Measurements from ENCODE around the gene PROB1. TPM values are rescaled to one million over a fixed set of nuclear protein-coding genes. Genes with fewer than 3 reads are reported as not detected.

The PROB1 gene
- total RNA-seq, 1 experiment from 2014 or later = 1.9 TPM

- no TSS peak for BruUV-seq (replicated peaks)
- Mint-ChIP-seq H3K27me3 (ENCODE audit: unreplicated experiment) (no peaks in the 10 kb centered on the region), H3K36me3 (ENCODE audit: insufficient read depth, unreplicated experiment) (peaks cover 22% of the 10 kb centered on the region), H3K9me3 (ENCODE audit: low read depth, unreplicated experiment) (no peaks in the 10 kb centered on the region), H3K27ac (ENCODE audit: unreplicated experiment) (peak overlapping the region; percentile 5), H3K4me3 (ENCODE audit: low read depth, unreplicated experiment) (peak overlapping the region; percentile 81), H3K4me1 (ENCODE audit: low read depth, unreplicated experiment) (peaks cover 23% of the 10 kb centered on the region)
- intact Hi-C loops (cut with micrococcal nuclease; ENCODE audit: unreplicated experiment) = loop anchor here (5.0 kb wide), 1 partner anchor 51 kb away; the partner anchor contains the start of gene PAIP2
- TF ChIP-seq CTCF (IDR thresholded peaks at IDR 0.05; ENCODE audit: unreplicated experiment) = no peak
- no peak for DNase-seq
- CTCF ChIA-PET = interaction anchor here (0.6 to 1.3 kb wide), 2 partner anchors 20 to 82 kb away, joined by 4 to 5 read pairs; no protein-coding TSS in a partner anchor
Observed at GRCh38 chr5:139393497-139394122, 1.3 kb downstream of the PROB1 start.

DNA sequence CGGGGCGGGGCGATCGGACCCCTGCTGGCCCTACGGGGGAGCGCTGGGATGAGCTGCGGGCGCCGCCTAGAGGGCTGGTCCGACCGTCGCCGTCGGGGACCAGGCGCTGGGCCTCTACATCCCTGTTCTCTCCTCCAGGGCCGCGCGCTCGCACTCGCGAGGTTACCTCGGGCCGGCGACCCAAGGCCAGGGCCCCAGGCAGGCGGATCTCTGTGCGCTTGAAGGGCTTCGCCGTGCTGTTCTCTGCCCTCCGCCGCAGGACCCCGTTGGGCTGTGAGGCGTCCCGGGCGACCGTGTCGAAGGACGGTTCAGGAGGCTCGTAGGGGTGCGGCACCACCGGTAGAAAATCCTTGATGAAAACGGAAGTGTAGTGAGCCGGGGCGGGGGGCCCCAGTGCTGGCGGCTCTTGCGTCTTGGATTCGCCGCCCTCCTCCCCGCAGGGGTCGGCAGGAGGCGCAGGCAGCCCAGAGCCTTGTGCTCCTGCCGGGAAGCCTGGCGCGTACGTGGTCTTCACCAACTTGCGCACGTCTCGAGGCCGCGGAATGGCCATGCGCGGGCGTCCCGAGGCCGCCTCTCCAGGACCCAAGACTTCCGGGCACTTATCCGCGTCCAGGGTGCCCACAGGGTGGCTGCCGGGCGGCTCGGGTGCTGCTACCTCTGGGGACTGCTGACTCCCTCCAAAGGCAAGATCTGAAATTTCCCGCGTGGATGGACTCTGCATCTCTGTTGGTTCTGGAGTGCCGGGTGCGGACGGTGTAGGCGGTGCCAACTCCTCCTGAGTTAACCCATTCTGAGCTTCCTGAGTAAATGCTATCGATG, 2.0 kb downstream of the PROB1 start:
- DNase-seq = peak; percentile 93
- Mint-ChIP-seq H3K4me1 (ENCODE audit: low read depth, unreplicated experiment) (peaks cover 20% of the 10 kb centered on the region), H3K4me3 (ENCODE audit: low read depth, unreplicated experiment) (peak overlapping the region; percentile 81), H3K36me3 (ENCODE audit: insufficient read depth, unreplicated experiment) (peaks cover 22% of the 10 kb centered on the region), H3K9me3 (ENCODE audit: low read depth, unreplicated experiment) (no peaks in the 10 kb centered on the region), H3K27ac (ENCODE audit: unreplicated experiment) (peak overlapping the region; percentile 5), H3K27me3 (ENCODE audit: unreplicated experiment) (no peaks in the 10 kb centered on the region)
- CTCF ChIA-PET = interaction anchor here (0.5 to 1.3 kb wide), 4 partner anchors 19 to 647 kb away, joined by 3 to 5 read pairs (median 4); no protein-coding TSS in a partner anchor
- BruUV-seq (replicated peaks) = TSS peak; percentile 67
- peak; percentile 94 for TF ChIP-seq CTCF (IDR thresholded peaks at IDR 0.05; ENCODE audit: unreplicated experiment)
- intact Hi-C loops (cut with micrococcal nuclease; ENCODE audit: unreplicated experiment) = loop anchor here (5.0 kb wide), 1 partner anchor 51 kb away; the partner anchor contains the start of gene PAIP2

DNA sequence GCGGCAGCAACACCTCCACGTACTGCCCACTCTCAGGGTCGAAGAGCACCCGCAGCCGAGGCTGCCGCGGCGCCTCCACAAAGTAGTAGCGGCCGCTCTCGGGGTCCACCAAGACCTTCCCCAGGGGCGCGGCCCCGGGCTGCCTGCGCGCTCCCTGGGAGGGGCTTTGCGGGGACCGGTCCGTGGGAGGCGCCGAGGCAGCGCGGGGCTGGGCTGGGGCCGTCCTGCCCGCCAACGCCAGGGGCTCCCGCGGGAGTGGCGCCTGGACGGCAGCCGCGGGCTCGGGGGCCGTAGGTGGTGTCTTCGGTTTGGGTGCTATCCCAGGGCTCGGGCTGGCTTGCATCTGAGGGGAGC, 2.6 kb downstream of the PROB1 start:
- CTCF ChIA-PET = interaction anchor here (0.7 kb wide), 1 partner anchor 646 kb away, joined by 4 read pairs; no protein-coding TSS in a partner anchor
- Mint-ChIP-seq H3K27me3 (ENCODE audit: unreplicated experiment) (no peaks in the 10 kb centered on the region), H3K9me3 (ENCODE audit: low read depth, unreplicated experiment) (no peaks in the 10 kb centered on the region), H3K27ac (ENCODE audit: unreplicated experiment) (peak overlapping the region; percentile 84), H3K4me3 (ENCODE audit: low read depth, unreplicated experiment) (peak overlapping the region; percentile 81), H3K36me3 (ENCODE audit: insufficient read depth, unreplicated experiment) (peaks cover 22% of the 10 kb centered on the region), H3K4me1 (ENCODE audit: low read depth, unreplicated experiment) (peaks cover 16% of the 10 kb centered on the region)
- TF ChIP-seq CTCF (IDR thresholded peaks at IDR 0.05; ENCODE audit: unreplicated experiment) = no peak
- DNase-seq = no peak
- intact Hi-C loops (cut with micrococcal nuclease; ENCODE audit: unreplicated experiment) = loop anchor here (5.0 kb wide), 1 partner anchor 50 kb away; the partner anchor contains the start of gene PAIP2
- no TSS peak for BruUV-seq (replicated peaks)

DNA sequence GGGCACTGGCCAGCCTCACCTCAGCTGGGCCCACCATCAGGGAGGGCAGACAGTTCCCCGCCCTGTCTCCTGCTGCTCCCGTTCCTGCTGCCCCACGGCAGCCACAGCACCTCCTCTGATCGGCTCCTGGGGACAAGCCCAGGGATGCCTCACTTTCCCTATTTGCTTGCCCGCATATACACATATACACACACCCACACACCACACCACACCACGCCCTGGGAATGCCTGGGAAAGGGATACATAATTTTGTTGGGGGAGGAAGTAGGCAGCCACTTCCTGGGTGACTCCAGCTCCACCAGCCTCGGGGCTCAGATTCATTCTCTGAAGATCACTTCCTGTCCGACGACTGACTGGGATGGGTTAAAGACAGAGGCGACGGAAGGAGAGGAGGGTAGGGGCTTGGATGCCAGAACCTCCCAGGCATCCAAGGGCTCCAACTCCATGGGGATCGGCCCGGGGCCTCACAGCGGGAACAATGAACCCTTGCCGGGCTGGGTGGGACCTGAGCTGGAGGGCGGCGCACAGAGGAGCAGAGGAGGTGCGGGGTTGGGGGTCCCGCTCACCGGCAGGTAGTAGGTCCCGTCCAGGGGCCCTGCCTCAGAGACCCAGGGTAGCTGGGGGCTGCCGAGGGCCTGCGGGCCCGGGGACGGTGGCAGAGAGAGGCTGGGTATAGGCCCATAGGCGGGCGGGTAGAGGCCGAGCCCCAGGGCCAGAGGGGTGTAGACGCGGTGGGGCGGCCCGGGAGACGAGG, 3.2 kb downstream of the PROB1 start:
- BruUV-seq (replicated peaks) = no TSS peak
- DNase-seq = peak; percentile 35
- Mint-ChIP-seq H3K4me3 (ENCODE audit: low read depth, unreplicated experiment) (peak overlapping the region; percentile 81), H3K27me3 (ENCODE audit: unreplicated experiment) (no peaks in the 10 kb centered on the region), H3K27ac (ENCODE audit: unreplicated experiment) (peak overlapping the region; percentile 84), H3K9me3 (ENCODE audit: low read depth, unreplicated experiment) (no peaks in the 10 kb centered on the region), H3K4me1 (ENCODE audit: low read depth, unreplicated experiment) (peaks cover 16% of the 10 kb centered on the region), H3K36me3 (ENCODE audit: insufficient read depth, unreplicated experiment) (peaks cover 22% of the 10 kb centered on the region)
- intact Hi-C loops (cut with micrococcal nuclease; ENCODE audit: unreplicated experiment) = loop anchor here (5.0 kb wide), 1 partner anchor 49 kb away; the partner anchor contains the start of gene PAIP2
- CTCF ChIA-PET = interaction anchor here (0.6 to 1.0 kb wide), 3 partner anchors 49 to 645 kb away, joined by 3 to 4 read pairs (median 3); partner anchors contain the start of gene MATR3
- TF ChIP-seq CTCF (IDR thresholded peaks at IDR 0.05; ENCODE audit: unreplicated experiment) = no peak
